Ishikawa (cell line): ENCODE results near the gene RHOXF1.

ENCODE experiments used
- CREB1 ChIP-seq: IDR thresholded peaks from 2 replicates; pipeline ENCODE4 v1.6.1; 2012; ENCODE audit warnings: low read depth
- EGR1 ChIP-seq: IDR thresholded peaks from 2 replicates; pipeline ENCODE4 v1.6.1; 2012
- MAX ChIP-seq: IDR thresholded peaks from 2 replicates; pipeline ENCODE4 v1.6.1; 2012
- TAF1 ChIP-seq: IDR thresholded peaks from 2 replicates; pipeline ENCODE4 v1.6.1; 2012; ENCODE audit warnings: low read depth, mild to moderate bottlenecking
- YY1 ChIP-seq: IDR thresholded peaks from 2 replicates; pipeline ENCODE4 v1.6.1; 2012; ENCODE audit warnings: low read depth
- ZBTB7A ChIP-seq: IDR thresholded peaks from 2 replicates; pipeline ENCODE4 v1.6.1; 2012; ENCODE audit warnings: low read depth

GRCh38 chrX:120140293-120140981 lies 24.7 kb upstream of the RHOXF1 start:
- no peak for TF ChIP-seq CREB1
- no peak for TF ChIP-seq TAF1
- no peak for TF ChIP-seq MAX
- TF ChIP-seq EGR1 = no peak
- TF ChIP-seq YY1 = no peak
- no peak for TF ChIP-seq ZBTB7A
